ENCODE measurements around the gene TMPRSS11D.

DNA sequence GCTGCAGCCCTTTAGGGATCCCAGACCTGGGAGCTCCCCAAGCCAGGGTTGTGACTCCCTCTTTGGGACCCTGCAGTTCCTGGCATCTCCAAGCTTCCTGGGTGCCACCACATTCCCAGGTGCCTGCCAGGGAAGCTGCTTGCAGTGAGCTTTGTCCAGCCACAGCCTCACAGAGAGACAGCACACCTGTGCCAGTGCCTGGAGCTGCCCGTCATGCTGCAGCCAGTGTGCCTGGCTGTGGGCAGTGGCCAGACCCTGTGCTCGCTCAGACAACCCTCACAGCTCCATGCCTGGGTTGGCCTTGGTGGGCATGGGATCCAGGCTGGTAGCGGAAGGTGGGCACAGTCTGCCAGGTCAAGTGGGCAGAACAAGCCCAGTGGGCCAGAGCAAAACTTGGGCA lies 43.4 kb upstream of the TMPRSS11D start:
- TF ChIP-seq CTCF (conservative IDR thresholded peaks at IDR 0.05; ENCODE audit: low read length) (no peak), EZH2phosphoT487 (IDR thresholded peaks at IDR 0.05; ENCODE audit: borderline replicate concordance, low read depth, low read length) (no peak)
